ENCODE results near the gene CASZ1.

Gene CASZ1

GRCh38 chr1:10653370-10654125, 142.9 kb downstream of the CASZ1 start:
- Histone ChIP-seq H3K9ac (ENCODE audit: insufficient read length, low read depth) (no peak overlapping the region), H3K27me3 (ENCODE audit: insufficient read depth, insufficient read length) (no peaks in the 10 kb centered on the region), H3K4me3 (ENCODE audit: insufficient read length, low read depth) (no peak overlapping the region), H3K9me3 (ENCODE audit: insufficient read depth, low read length) (no peaks in the 10 kb centered on the region), H3K4me1 (ENCODE audit: insufficient read depth, insufficient read length) (peaks cover 10% of the 10 kb centered on the region), H3K36me3 (ENCODE audit: insufficient read depth, insufficient read length, low read length) (peaks cover 9% of the 10 kb centered on the region)
- DNase-seq (ENCODE audit: low read depth, low spot score), result no peak
- TF ChIP-seq YY1 (IDR thresholded peaks at IDR 0.05; ENCODE audit: insufficient read depth, insufficient read length) (no peak), ZNF274 (IDR thresholded peaks at IDR 0.05; ENCODE audit: low read depth, low read length) (no peak), SUZ12 (IDR thresholded peaks at IDR 0.05; ENCODE audit: extremely low read depth, insufficient read depth, insufficient read length) (no peak)

GRCh38 chr1:10652626-10653025, 143.8 kb downstream of the CASZ1 start:
- no peak for DNase-seq (ENCODE audit: low read depth, low spot score)
- H3K36me3 ChIP-seq (ENCODE audit: insufficient read depth, insufficient read length, low read length), result peaks cover 9% of the 10 kb centered on the region
- H3K4me1 ChIP-seq (ENCODE audit: insufficient read depth, insufficient read length), result peaks cover 12% of the 10 kb centered on the region
- H3K4me3 ChIP-seq (ENCODE audit: insufficient read length, low read depth), result no peak overlapping the region
- no peak overlapping the region for H3K9ac ChIP-seq (ENCODE audit: insufficient read length, low read depth)
- H3K27me3 ChIP-seq (ENCODE audit: insufficient read depth, insufficient read length), result no peaks in the 10 kb centered on the region
- no peaks in the 10 kb centered on the region for H3K9me3 ChIP-seq (ENCODE audit: insufficient read depth, low read length)
- TF ChIP-seq SUZ12 (IDR thresholded peaks at IDR 0.05; ENCODE audit: extremely low read depth, insufficient read depth, insufficient read length) (no peak), YY1 (IDR thresholded peaks at IDR 0.05; ENCODE audit: insufficient read depth, insufficient read length) (no peak), ZNF274 (IDR thresholded peaks at IDR 0.05; ENCODE audit: low read depth, low read length) (no peak)

GRCh38 chr1:10651793-10652192, 144.7 kb downstream of the CASZ1 start:
- no peak overlapping the region for H3K4me3 ChIP-seq (ENCODE audit: insufficient read length, low read depth)
- no peaks in the 10 kb centered on the region for H3K9me3 ChIP-seq (ENCODE audit: insufficient read depth, low read length)
- peak overlapping the region; percentile 8 for H3K9ac ChIP-seq (ENCODE audit: insufficient read length, low read depth)
- TF ChIP-seq SUZ12 (IDR thresholded peaks at IDR 0.05; ENCODE audit: extremely low read depth, insufficient read depth, insufficient read length) (no peak), ZNF274 (IDR thresholded peaks at IDR 0.05; ENCODE audit: low read depth, low read length) (no peak), YY1 (IDR thresholded peaks at IDR 0.05; ENCODE audit: insufficient read depth, insufficient read length) (no peak)
- peaks cover 9% of the 10 kb centered on the region for H3K36me3 ChIP-seq (ENCODE audit: insufficient read depth, insufficient read length, low read length)
- H3K4me1 ChIP-seq (ENCODE audit: insufficient read depth, insufficient read length), result peaks cover 16% of the 10 kb centered on the region
- DNase-seq (ENCODE audit: low read depth, low spot score), result no peak
- H3K27me3 ChIP-seq (ENCODE audit: insufficient read depth, insufficient read length), result no peaks in the 10 kb centered on the region

- no peaks in the 10 kb centered on the region for H3K27me3 ChIP-seq (ENCODE audit: insufficient read depth, insufficient read length)
- H3K9me3 ChIP-seq (ENCODE audit: insufficient read depth, low read length), result no peaks in the 10 kb centered on the region
- H3K4me1 ChIP-seq (ENCODE audit: insufficient read depth, insufficient read length), result peaks cover 18% of the 10 kb centered on the region
- H3K36me3 ChIP-seq (ENCODE audit: insufficient read depth, insufficient read length, low read length), result peaks cover 9% of the 10 kb centered on the region
- TF ChIP-seq SUZ12 (IDR thresholded peaks at IDR 0.05; ENCODE audit: extremely low read depth, insufficient read depth, insufficient read length) (no peak), YY1 (IDR thresholded peaks at IDR 0.05; ENCODE audit: insufficient read depth, insufficient read length) (no peak), ZNF274 (IDR thresholded peaks at IDR 0.05; ENCODE audit: low read depth, low read length) (no peak)
- no peak overlapping the region for H3K9ac ChIP-seq (ENCODE audit: insufficient read length, low read depth)
- DNase-seq (ENCODE audit: low read depth, low spot score), result peak; percentile 40
- H3K4me3 ChIP-seq (ENCODE audit: insufficient read length, low read depth), result no peak overlapping the region
These were observed 145.1 kb downstream of the CASZ1 start for GRCh38 chr1:10651389-10651766.

- DNase-seq (ENCODE audit: low read depth, low spot score), result no peak
- Histone ChIP-seq H3K9me3 (ENCODE audit: insufficient read depth, low read length) (no peaks in the 10 kb centered on the region), H3K27me3 (ENCODE audit: insufficient read depth, insufficient read length) (no peaks in the 10 kb centered on the region), H3K4me3 (ENCODE audit: insufficient read length, low read depth) (no peak overlapping the region), H3K9ac (ENCODE audit: insufficient read length, low read depth) (no peak overlapping the region), H3K36me3 (ENCODE audit: insufficient read depth, insufficient read length, low read length) (peaks cover 9% of the 10 kb centered on the region), H3K4me1 (ENCODE audit: insufficient read depth, insufficient read length) (peaks cover 18% of the 10 kb centered on the region)
- TF ChIP-seq SUZ12 (IDR thresholded peaks at IDR 0.05; ENCODE audit: extremely low read depth, insufficient read depth, insufficient read length) (no peak), ZNF274 (IDR thresholded peaks at IDR 0.05; ENCODE audit: low read depth, low read length) (no peak), YY1 (IDR thresholded peaks at IDR 0.05; ENCODE audit: insufficient read depth, insufficient read length) (no peak)
These were observed 145.7 kb downstream of the CASZ1 start for GRCh38 chr1:10650556-10651388.

GRCh38 chr1:10649517-10650201, 146.8 kb downstream of the CASZ1 start:
- TF ChIP-seq YY1 (IDR thresholded peaks at IDR 0.05; ENCODE audit: insufficient read depth, insufficient read length), result no peak
- no peak for TF ChIP-seq ZNF274 (IDR thresholded peaks at IDR 0.05; ENCODE audit: low read depth, low read length)
- TF ChIP-seq SUZ12 (IDR thresholded peaks at IDR 0.05; ENCODE audit: extremely low read depth, insufficient read depth, insufficient read length), result no peak
- H3K36me3 ChIP-seq (ENCODE audit: insufficient read depth, insufficient read length, low read length), result peaks cover 9% of the 10 kb centered on the region
- no peak overlapping the region for H3K4me3 ChIP-seq (ENCODE audit: insufficient read length, low read depth)
- no peaks in the 10 kb centered on the region for H3K9me3 ChIP-seq (ENCODE audit: insufficient read depth, low read length)
- peak; percentile 44 for DNase-seq (ENCODE audit: low read depth, low spot score)
- H3K9ac ChIP-seq (ENCODE audit: insufficient read length, low read depth), result no peak overlapping the region
- no peaks in the 10 kb centered on the region for H3K27me3 ChIP-seq (ENCODE audit: insufficient read depth, insufficient read length)
- peaks cover 18% of the 10 kb centered on the region for H3K4me1 ChIP-seq (ENCODE audit: insufficient read depth, insufficient read length)
